Ovary (tissue), 9 donors: ENCODE results near the gene PTCH1. TPM values are rescaled to one million over a fixed set of nuclear protein-coding genes. Genes with fewer than 3 reads are reported as not detected.

Source experiments
- DNase-seq, 5 donors: peaks; one replicate each; pipeline ENCODE4 v3.0.0-alpha.2; 2019 to 2020
- H3K27ac ChIP-seq, 2 donors: fragments of 200-600 bp; one replicate each; pipeline versions ENCODE4 v1.5.1 to v1.8.0; 2019 to 2022
- H3K27me3 ChIP-seq: fragments of 200-600 bp; one replicate; pipeline ENCODE4 v1.8.0; 2022
- H3K36me3 ChIP-seq: fragments of 200-600 bp; sonication (generic); one replicate; pipeline ENCODE4 v1.5.1; 2019
- H3K4me1 ChIP-seq: one replicate; pipeline ENCODE4 v1.8.1; 2013; ENCODE audit warnings: mild to moderate bottlenecking, moderate library complexity; ENCODE audit not compliant: insufficient read depth
- H3K4me3 ChIP-seq: fragments of 200-600 bp; sonication (generic); one replicate; pipeline ENCODE4 v1.5.1; 2017
- H3K9me3 ChIP-seq, 2 donors: fragments of 200-600 bp in 1 of 2; sonication (generic) in 1 of 2; one replicate each; pipeline versions ENCODE4 v1.5.1 to v1.8.1; 2013 to 2019; ENCODE audit warnings: mild to moderate bottlenecking in 1 of 2, moderate library complexity in 1 of 2
- CTCF ChIP-seq, 3 donors: fragments of 450-650 bp in 2 of 3; fragments of 200-600 bp in 1 of 3; IDR thresholded peaks; one replicate each; pipeline versions ENCODE4 v1.5.1 to v1.8.0; 2016 to 2022; ENCODE audit warnings: antibody characterized with exemption in 3 of 3, mild to moderate bottlenecking in 1 of 3
- EP300 ChIP-seq: sonication (generic); formaldehyde crosslinking; IDR thresholded peaks from one replicate; pipeline ENCODE4 v1.6.1; 2017; ENCODE audit warnings: antibody characterized with exemption
- POLR2A ChIP-seq: fragments of 450-650 bp; IDR thresholded peaks from one replicate; pipeline ENCODE4 v1.6.1; 2017; ENCODE audit warnings: antibody characterized with exemption, mild to moderate bottlenecking, moderate library complexity
- WGBS, 3 donors: extraction: QIAGEN DNeasy Blood & Tissue Kit in 1 of 3; methylation state at CpG; one replicate each; pipeline versions ENCODE4 v1.1.5 to v1.1.7; 2013 to 2017; 5-methylcytosine and 5-hydroxymethylcytosine counted together
- intact Hi-C, 4 donors: fragments of 100-400 bp; cut with DNase I; formaldehyde crosslinking; loops; one replicate each; pipeline versions ENCODE4 v1.11.0 to v1.15.1; 2022 to 2023
- polyA plus RNA-seq, 2 donors: library from polyadenylated mRNA; stranded (reverse); fragments of 200-250 nt in 1 of 2; fragments of 350-450 nt in 1 of 2; fragmentation: Illumina TruSeq in 1 of 2; extraction: RNeasy Lipid Tissue Mini Kit (QIAGEN cat#74804) in 1 of 2; gene quantifications; one replicate each; pipeline ENCODE4 v1.2.3, GENCODE V29; 2013 to 2014
- total RNA-seq, 7 donors: library from RNA; depleted of rRNA in 2 of 7; stranded (reverse); fragments of >200 nt in 2 of 7; fragmentation: NEBNext Ultra II Directional in 3 of 7; extraction: Animal tissue kit (Norgen Biotek cat#: 25700) in 3 of 7; gene quantifications; one replicate each; pipeline versions ENCODE4 v1.1.0 to v1.2.4, GENCODE V29; 2016 to 2023
- donor health status: DM: no; HTN: no; CAD: no; lungs with moderate emphysema.
- donor health status: DM: no; HTN: no; CAD: no.
- donor health status: Bipolar disorder and iron deficiency.
- donor health status: DM: yes; HTN: yes; CAD: no.
- donor health status: DM: no; HTN: no; CAD: no.
- donor health status: DM: yes; HTN: yes; CAD: no.

PTCH1 gene
- total and polyA plus RNA-seq, 9 donors, result 6.4 to 24.3 (median 13.5) TPM

GRCh38 chr9:95533996-95534680 lies 17.4 kb upstream of the PTCH1 start:
- no peak overlapping the region for H3K27ac ChIP-seq
- TF ChIP-seq CTCF (IDR thresholded peaks at IDR 0.05) (no peak), POLR2A (no peak), EP300 (no peak)
- WGBS, 3 donors, result 75 to 85% (median 84%) methylated on average over 8 of the region's 8 CpGs
- H3K4me1 ChIP-seq, result no peaks in the 10 kb centered on the region
- no peak for DNase-seq
- no peaks in the 10 kb centered on the region for H3K27me3 ChIP-seq
- no peak overlapping the region for H3K4me3 ChIP-seq
- intact Hi-C loops, result no loop called here
- no peaks in the 10 kb centered on the region for H3K9me3 ChIP-seq
- no peaks in the 10 kb centered on the region for H3K36me3 ChIP-seq

- intact Hi-C loops, result no loop called here
- H3K36me3 ChIP-seq, result no peaks in the 10 kb centered on the region
- WGBS, 3 donors, result 60 to 77% (median 72%) methylated on average over 1 of the region's 1 CpG
Observed at GRCh38 chr9:95529910-95530309, 13.1 kb upstream of the PTCH1 start.

GRCh38 chr9:95528908-95529502 lies 12.2 kb upstream of the PTCH1 start:
- Histone ChIP-seq H3K4me3 (no peak overlapping the region), H3K9me3 (no peaks in the 10 kb centered on the region), H3K4me1 (no peaks in the 10 kb centered on the region), H3K27ac (no peak overlapping the region), H3K27me3 (no peaks in the 10 kb centered on the region), H3K36me3 (no peaks in the 10 kb centered on the region)
- no peak for DNase-seq
- 75 to 80% (median 78%) methylated on average over 8 of the region's 8 CpGs for WGBS, 3 donors
- TF ChIP-seq EP300 (no peak), POLR2A (no peak), CTCF (IDR thresholded peaks at IDR 0.05) (no peak)
- intact Hi-C loops, result no loop called here

More at GRCh38 chr9:95529910-95530309, 13.1 kb upstream of the PTCH1 start:
- no peak overlapping the region for H3K27ac ChIP-seq
- H3K4me3 ChIP-seq, result no peak overlapping the region
- no peaks in the 10 kb centered on the region for H3K9me3 ChIP-seq
- no peaks in the 10 kb centered on the region for H3K27me3 ChIP-seq
- TF ChIP-seq EP300 (no peak), POLR2A (no peak), CTCF (IDR thresholded peaks at IDR 0.05) (no peak)
- no peaks in the 10 kb centered on the region for H3K4me1 ChIP-seq
- DNase-seq, result no peak

- intact Hi-C loops, result no loop called here
- H3K27ac ChIP-seq, result no peak overlapping the region
- 41 to 57% (median 45%) methylated on average over 3 of the region's 3 CpGs for WGBS, 3 donors
- no peak for TF ChIP-seq CTCF (IDR thresholded peaks at IDR 0.05)
- no peak for TF ChIP-seq POLR2A
- TF ChIP-seq EP300, result no peak
- no peaks in the 10 kb centered on the region for H3K9me3 ChIP-seq
- no peak overlapping the region for H3K4me3 ChIP-seq
- no peaks in the 10 kb centered on the region for H3K27me3 ChIP-seq
- no peak for DNase-seq
- H3K36me3 ChIP-seq, result no peaks in the 10 kb centered on the region
- no peaks in the 10 kb centered on the region for H3K4me1 ChIP-seq
Observed at GRCh38 chr9:95522871-95523370, 6.2 kb upstream of the PTCH1 start.
